ENCODE measurements around the gene RIMKLA. TPM values are rescaled to one million over a fixed set of nuclear protein-coding genes. Genes with fewer than 3 reads are reported as not detected.

The RIMKLA gene
- polyA plus RNA-seq, 1 donor from 2014 or later, result not detected

GRCh38 chr1:42359466-42359865 lies 21.1 kb upstream of the RIMKLA start:
- no peak overlapping the region for H3K4me3 Mint-ChIP-seq
- no peaks in the 10 kb centered on the region for H3K9me3 Mint-ChIP-seq
- H3K27me3 Mint-ChIP-seq, result peaks cover 5% of the 10 kb centered on the region
- H3K27ac Mint-ChIP-seq, result no peak overlapping the region
- no peaks in the 10 kb centered on the region for H3K36me3 Mint-ChIP-seq
- H3K4me1 Mint-ChIP-seq, result peaks cover 0 to 3% (median 0%) of the 10 kb centered on the region in 3 donors

- Mint-ChIP-seq H3K27ac (no peak overlapping the region), H3K36me3 (no peaks in the 10 kb centered on the region), H3K27me3 (peaks cover 3% of the 10 kb centered on the region), H3K4me1 (peaks cover 0 to 3% (median 0%) of the 10 kb centered on the region in 3 donors), H3K4me3 (no peak overlapping the region), H3K9me3 (peaks cover 0 to 2% (median 0%) of the 10 kb centered on the region in 3 donors)
These were observed 16.5 kb upstream of the RIMKLA start for GRCh38 chr1:42364089-42364488.

- peaks cover 2% of the 10 kb centered on the region for H3K27me3 Mint-ChIP-seq
- H3K27ac Mint-ChIP-seq, result no peak overlapping the region
- no peaks in the 10 kb centered on the region for H3K36me3 Mint-ChIP-seq
- H3K4me3 Mint-ChIP-seq, result no peak overlapping the region
- H3K9me3 Mint-ChIP-seq, result peaks cover 0 to 2% (median 0%) of the 10 kb centered on the region in 3 donors
- H3K4me1 Mint-ChIP-seq, result no peaks in the 10 kb centered on the region
These were observed 16.1 kb upstream of the RIMKLA start for GRCh38 chr1:42364542-42364941.

GRCh38 chr1:42365118-42365517 lies 15.5 kb upstream of the RIMKLA start:
- Mint-ChIP-seq H3K36me3 (no peaks in the 10 kb centered on the region), H3K27ac (no peak overlapping the region), H3K9me3 (peaks cover 0 to 2% (median 0%) of the 10 kb centered on the region in 3 donors), H3K27me3 (no peaks in the 10 kb centered on the region), H3K4me1 (no peaks in the 10 kb centered on the region), H3K4me3 (no peak overlapping the region)

GRCh38 chr1:42368096-42368795 lies 12.3 kb upstream of the RIMKLA start:
- Mint-ChIP-seq H3K4me1 (peaks cover 0 to 2% (median 0%) of the 10 kb centered on the region in 3 donors), H3K27me3 (peaks cover 5% of the 10 kb centered on the region), H3K27ac (no peak overlapping the region)

GRCh38 chr1:42369471-42369870 lies 11.1 kb upstream of the RIMKLA start:
- Mint-ChIP-seq H3K27me3 (peaks cover 7% of the 10 kb centered on the region), H3K27ac (no peak overlapping the region), H3K4me1 (peaks cover 0 to 2% (median 0%) of the 10 kb centered on the region in 3 donors), H3K36me3 (no peaks in the 10 kb centered on the region), H3K4me3 (no peak overlapping the region), H3K9me3 (peaks cover 0 to 2% (median 0%) of the 10 kb centered on the region in 3 donors)

More at GRCh38 chr1:42368096-42368795, 12.3 kb upstream of the RIMKLA start:
- Mint-ChIP-seq H3K4me3 (no peak overlapping the region), H3K9me3 (peaks cover 0 to 2% (median 0%) of the 10 kb centered on the region in 3 donors), H3K36me3 (no peaks in the 10 kb centered on the region)

- no peaks in the 10 kb centered on the region for H3K36me3 Mint-ChIP-seq
- H3K9me3 Mint-ChIP-seq, result peaks cover 0 to 2% (median 0%) of the 10 kb centered on the region in 3 donors
- peaks cover 7% of the 10 kb centered on the region for H3K27me3 Mint-ChIP-seq
- H3K4me3 Mint-ChIP-seq, result no peak overlapping the region
- H3K4me1 Mint-ChIP-seq, result peaks cover 0 to 2% (median 0%) of the 10 kb centered on the region in 3 donors
- H3K27ac Mint-ChIP-seq, result no peak overlapping the region
These were observed 9.6 kb upstream of the RIMKLA start for GRCh38 chr1:42370876-42371549.

GRCh38 chr1:42372796-42373195 lies 7.8 kb upstream of the RIMKLA start:
- peaks cover 11% of the 10 kb centered on the region for H3K27me3 Mint-ChIP-seq
- H3K9me3 Mint-ChIP-seq, result peaks cover 0 to under 1% (median 0%) of the 10 kb centered on the region in 3 donors
- H3K4me1 Mint-ChIP-seq, result peaks cover 0 to 2% (median 0%) of the 10 kb centered on the region in 3 donors
- H3K4me3 Mint-ChIP-seq, result no peak overlapping the region
- no peaks in the 10 kb centered on the region for H3K36me3 Mint-ChIP-seq
- H3K27ac Mint-ChIP-seq, result no peak overlapping the region

GRCh38 chr1:42379794-42380585 lies 602 bp upstream of the RIMKLA start:
- no peaks in the 10 kb centered on the region for H3K36me3 Mint-ChIP-seq
- H3K27ac Mint-ChIP-seq, result peak overlapping the region in 1 of 3 donors; percentile 63

GRCh38 chr1:42381280-42381673 lies 685 bp downstream of the RIMKLA start:
- H3K36me3 Mint-ChIP-seq, result no peaks in the 10 kb centered on the region
- H3K4me1 Mint-ChIP-seq, result peaks cover 3 to 7% (median 4%) of the 10 kb centered on the region in 3 donors
- peaks cover 39% of the 10 kb centered on the region for H3K27me3 Mint-ChIP-seq
- H3K27ac Mint-ChIP-seq, result no peak overlapping the region
- peak overlapping the region; percentile 46 to 86 (median 62) for H3K4me3 Mint-ChIP-seq
- H3K9me3 Mint-ChIP-seq, result no peaks in the 10 kb centered on the region

More at GRCh38 chr1:42379794-42380585, 602 bp upstream of the RIMKLA start:
- H3K9me3 Mint-ChIP-seq, result no peaks in the 10 kb centered on the region
- peaks cover 3 to 7% (median 4%) of the 10 kb centered on the region in 3 donors for H3K4me1 Mint-ChIP-seq
- H3K4me3 Mint-ChIP-seq, result peak overlapping the region; percentile 56 to 91 (median 83)
- peaks cover 35% of the 10 kb centered on the region for H3K27me3 Mint-ChIP-seq

GRCh38 chr1:42385283-42385682 lies 4.7 kb downstream of the RIMKLA start:
- Mint-ChIP-seq H3K4me1 (peaks cover 0 to 3% (median 0%) of the 10 kb centered on the region in 3 donors), H3K36me3 (no peaks in the 10 kb centered on the region), H3K27me3 (peaks cover 29% of the 10 kb centered on the region), H3K27ac (no peak overlapping the region), H3K9me3 (no peaks in the 10 kb centered on the region), H3K4me3 (no peak overlapping the region)

GRCh38 chr1:42386051-42386450 lies 5.5 kb downstream of the RIMKLA start:
- H3K36me3 Mint-ChIP-seq, result no peaks in the 10 kb centered on the region
- H3K4me1 Mint-ChIP-seq, result peaks cover 0 to 3% (median 0%) of the 10 kb centered on the region in 3 donors
- H3K9me3 Mint-ChIP-seq, result no peaks in the 10 kb centered on the region

GRCh38 chr1:42392255-42392654 lies 11.7 kb downstream of the RIMKLA start:
- Mint-ChIP-seq H3K9me3 (no peaks in the 10 kb centered on the region), H3K4me1 (no peaks in the 10 kb centered on the region), H3K4me3 (no peak overlapping the region), H3K27me3 (peaks cover 3% of the 10 kb centered on the region), H3K27ac (no peak overlapping the region), H3K36me3 (no peaks in the 10 kb centered on the region)

More at GRCh38 chr1:42386051-42386450, 5.5 kb downstream of the RIMKLA start:
- Mint-ChIP-seq H3K27ac (no peak overlapping the region), H3K27me3 (peaks cover 29% of the 10 kb centered on the region), H3K4me3 (no peak overlapping the region)

- Mint-ChIP-seq H3K27ac (no peak overlapping the region), H3K9me3 (no peaks in the 10 kb centered on the region), H3K4me1 (no peaks in the 10 kb centered on the region), H3K36me3 (no peaks in the 10 kb centered on the region), H3K27me3 (no peaks in the 10 kb centered on the region), H3K4me3 (no peak overlapping the region)
These were observed 12.6 kb downstream of the RIMKLA start for GRCh38 chr1:42392967-42393848.
